ENCODE data around the gene ARHGEF2.
A peak's percentile ranks its signal among the peaks of the same experiment; 100 is the strongest.
"Not testable (repeated sequence)": the region's sequence is repeated elsewhere in the genome, so short reads cannot be mapped to it uniquely, and the experiment has no call there.

Gene ARHGEF2

DNA sequence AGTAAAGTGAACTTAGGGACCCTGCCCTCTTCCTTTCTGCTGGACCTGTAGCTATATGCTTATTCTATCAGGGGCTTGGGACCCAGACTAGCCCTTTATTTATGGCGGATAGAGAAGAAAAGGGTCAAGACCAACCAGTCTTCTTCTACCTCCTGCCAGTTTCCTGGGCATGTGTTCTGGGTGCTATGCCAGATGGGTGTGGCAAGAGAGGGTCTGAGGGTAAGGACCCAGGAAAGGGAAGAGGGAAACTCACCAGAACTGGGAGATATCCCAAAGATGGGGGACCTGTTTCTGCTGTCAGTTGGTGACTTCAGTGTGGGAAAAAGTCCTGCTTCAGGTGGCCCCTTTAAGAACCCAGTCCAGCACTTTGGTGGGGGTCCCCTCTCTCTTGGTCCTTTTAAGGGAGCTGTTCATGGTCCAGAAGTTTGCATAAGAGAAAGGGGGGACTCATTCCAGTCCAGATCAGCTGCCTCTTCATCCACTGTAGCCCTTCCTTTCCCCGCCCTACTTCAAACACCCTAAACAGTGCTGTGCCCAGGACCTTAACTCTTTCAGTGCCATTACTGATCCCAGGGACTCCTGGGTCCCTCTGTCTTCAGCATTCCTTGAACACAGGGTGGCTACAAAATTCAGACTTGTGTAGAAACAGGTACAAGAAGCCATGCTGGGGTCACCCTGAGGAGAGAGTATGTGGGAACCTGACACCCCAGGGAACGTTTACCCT, 24.0 kb upstream of the ARHGEF2 start:
- ATAC-seq (no peak), DNase-seq (ENCODE audit: low spot score in 2 of 2) (no peak)
- H3K27ac Mint-ChIP-seq: peak overlapping the region; percentile 15
- no peak overlapping the region for H3K4me3 Mint-ChIP-seq
- peaks cover 9% of the 10 kb centered on the region for H3K36me3 Mint-ChIP-seq
- H3K9me3 Mint-ChIP-seq: no peaks in the 10 kb centered on the region
- H3K4me1 Mint-ChIP-seq: peaks cover 22% of the 10 kb centered on the region

DNA sequence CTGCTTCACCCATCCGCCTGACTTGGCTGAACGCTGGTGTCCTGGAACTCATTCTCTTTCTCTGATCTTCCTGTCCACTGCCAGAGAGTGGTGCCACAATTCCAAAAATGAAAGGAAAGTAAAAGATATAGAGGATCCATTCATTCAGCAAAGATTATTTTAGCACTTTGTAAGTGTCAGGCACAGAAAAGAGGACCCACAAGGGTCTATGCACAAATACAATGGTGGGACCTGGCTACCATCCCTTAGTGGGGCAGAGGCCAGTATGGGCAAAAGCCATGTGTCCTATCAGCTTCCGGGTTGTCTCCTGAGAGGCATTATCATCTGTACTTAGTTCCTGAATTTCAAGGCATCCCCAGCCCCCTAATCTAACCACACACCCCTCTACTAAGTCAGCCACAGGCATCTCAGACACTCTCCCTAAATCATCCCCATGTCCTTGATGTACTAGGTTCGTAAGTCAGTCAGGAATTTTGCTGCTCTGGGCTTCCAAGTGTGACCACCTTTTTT, 23.4 kb upstream of the ARHGEF2 start:
- DNase-seq (ENCODE audit: low spot score in 2 of 2): no peak
- peaks cover 17% of the 10 kb centered on the region for H3K4me1 Mint-ChIP-seq
- no peak for ATAC-seq
- no peak overlapping the region for H3K27ac Mint-ChIP-seq
- no peaks in the 10 kb centered on the region for H3K9me3 Mint-ChIP-seq
- H3K4me3 Mint-ChIP-seq: no peak overlapping the region
- peaks cover 2% of the 10 kb centered on the region for H3K36me3 Mint-ChIP-seq

DNA sequence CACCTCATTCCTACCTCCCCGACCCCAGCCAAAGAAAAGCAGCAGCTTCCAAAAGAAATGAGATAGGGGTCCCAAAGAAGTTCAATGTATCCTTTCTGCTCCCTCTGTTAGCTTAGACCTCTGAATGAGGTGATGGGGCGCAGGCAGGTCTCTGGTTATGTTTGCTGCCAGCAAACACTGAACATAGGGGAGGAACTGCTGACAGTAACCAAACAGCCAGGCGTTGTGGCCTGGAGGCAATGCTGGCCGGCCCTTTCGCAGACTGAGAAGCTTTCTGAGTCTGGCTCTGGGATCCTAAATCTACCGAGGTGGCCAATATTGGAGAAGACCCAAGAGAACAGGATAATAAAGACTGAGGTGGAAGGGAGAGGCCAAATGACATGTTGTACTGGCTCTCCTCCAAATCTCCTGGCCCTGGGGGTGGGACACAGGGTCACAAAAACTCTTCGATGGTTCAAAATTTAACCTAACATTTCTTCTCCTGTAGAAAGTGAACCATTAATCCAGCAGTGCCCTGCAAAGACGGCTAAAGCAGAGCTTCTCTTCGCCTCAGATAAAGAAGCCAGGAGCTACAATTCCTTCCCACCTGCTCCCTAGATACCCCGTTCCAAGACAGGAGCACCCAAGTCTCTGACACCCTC, 22.8 kb upstream of the ARHGEF2 start:
- Mint-ChIP-seq H3K27ac (no peak overlapping the region), H3K4me1 (peaks cover 14% of the 10 kb centered on the region), H3K9me3 (no peaks in the 10 kb centered on the region), H3K4me3 (no peak overlapping the region), H3K36me3 (no peaks in the 10 kb centered on the region)
- no peak for ATAC-seq
- DNase-seq (ENCODE audit: low spot score in 2 of 2): no peak

DNA sequence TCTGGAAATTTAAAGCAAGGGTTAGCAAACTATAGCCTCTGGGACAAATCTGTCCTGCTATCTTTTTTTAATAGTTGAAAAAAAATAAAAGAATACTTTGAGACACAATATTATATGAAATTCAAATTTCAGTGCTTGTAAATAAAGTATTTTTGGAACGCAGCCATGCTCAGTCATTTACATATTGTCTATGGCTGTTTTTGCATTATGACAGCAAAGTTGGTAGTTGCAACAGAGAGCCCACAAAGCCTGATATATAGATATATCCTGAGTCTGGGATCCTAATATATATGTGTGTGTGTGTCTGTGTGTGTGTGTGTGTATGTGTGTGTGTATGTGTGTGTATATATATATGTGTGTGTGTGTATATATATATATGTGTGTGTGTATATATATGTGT, 21.6 kb upstream of the ARHGEF2 start:
- Mint-ChIP-seq H3K27ac (no peak overlapping the region), H3K36me3 (no peaks in the 10 kb centered on the region), H3K9me3 (no peaks in the 10 kb centered on the region), H3K4me3 (no peak overlapping the region), H3K4me1 (peaks cover 6% of the 10 kb centered on the region)
- DNase-seq (ENCODE audit: low spot score in 2 of 2): no peak
- ATAC-seq: no peak

DNA sequence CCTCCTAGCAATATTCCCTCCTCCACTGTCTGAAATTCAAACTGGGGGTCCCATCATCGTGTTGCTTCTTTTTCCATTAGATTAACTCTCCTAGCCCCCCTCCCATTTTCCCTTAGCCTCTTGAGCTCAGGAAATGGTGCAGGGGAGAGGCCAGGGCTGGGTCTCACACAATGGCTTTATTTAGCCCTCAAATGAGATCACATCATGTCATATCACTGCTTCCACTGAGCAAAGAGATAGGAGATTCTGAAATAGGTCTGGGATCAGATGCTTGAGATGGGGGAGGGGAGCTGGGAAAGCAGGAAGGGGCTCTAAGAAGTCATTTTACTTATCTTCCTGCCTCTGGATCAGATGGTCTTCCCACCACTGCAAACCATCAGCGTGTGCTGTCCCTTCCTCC, 17.8 kb upstream of the ARHGEF2 start:
- peak overlapping the region; percentile 15 for H3K27ac Mint-ChIP-seq
- no peak for ATAC-seq
- H3K9me3 Mint-ChIP-seq: no peaks in the 10 kb centered on the region
- H3K4me1 Mint-ChIP-seq: peaks cover 4% of the 10 kb centered on the region
- H3K4me3 Mint-ChIP-seq: no peak overlapping the region
- no peak for DNase-seq (ENCODE audit: low spot score in 2 of 2)
- H3K36me3 Mint-ChIP-seq: no peaks in the 10 kb centered on the region

DNA sequence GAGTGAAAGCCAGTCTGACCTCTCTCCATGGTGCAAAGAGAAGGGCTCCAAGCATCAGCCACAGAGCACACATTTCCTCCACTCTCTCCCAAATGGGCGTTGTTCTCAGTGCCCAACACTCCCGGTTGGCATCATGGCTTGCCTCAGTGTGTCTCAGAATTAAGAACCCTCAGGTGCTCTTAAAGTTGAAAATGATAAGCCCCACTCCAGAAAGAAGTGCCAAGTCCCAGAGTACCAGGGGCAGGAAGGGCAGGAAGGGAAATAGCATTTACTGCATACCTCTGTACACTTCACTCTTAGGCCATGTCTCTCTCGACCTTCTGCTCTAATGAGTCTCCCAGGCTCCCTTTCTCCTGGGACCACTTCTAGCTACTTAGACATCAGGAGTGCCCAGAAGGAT, 15.2 kb upstream of the ARHGEF2 start:
- ATAC-seq (no peak), DNase-seq (ENCODE audit: low spot score in 2 of 2) (no peak)
- Mint-ChIP-seq H3K27ac (no peak overlapping the region), H3K4me1 (peaks cover 21% of the 10 kb centered on the region), H3K4me3 (no peak overlapping the region), H3K9me3 (no peaks in the 10 kb centered on the region), H3K36me3 (no peaks in the 10 kb centered on the region)

DNA sequence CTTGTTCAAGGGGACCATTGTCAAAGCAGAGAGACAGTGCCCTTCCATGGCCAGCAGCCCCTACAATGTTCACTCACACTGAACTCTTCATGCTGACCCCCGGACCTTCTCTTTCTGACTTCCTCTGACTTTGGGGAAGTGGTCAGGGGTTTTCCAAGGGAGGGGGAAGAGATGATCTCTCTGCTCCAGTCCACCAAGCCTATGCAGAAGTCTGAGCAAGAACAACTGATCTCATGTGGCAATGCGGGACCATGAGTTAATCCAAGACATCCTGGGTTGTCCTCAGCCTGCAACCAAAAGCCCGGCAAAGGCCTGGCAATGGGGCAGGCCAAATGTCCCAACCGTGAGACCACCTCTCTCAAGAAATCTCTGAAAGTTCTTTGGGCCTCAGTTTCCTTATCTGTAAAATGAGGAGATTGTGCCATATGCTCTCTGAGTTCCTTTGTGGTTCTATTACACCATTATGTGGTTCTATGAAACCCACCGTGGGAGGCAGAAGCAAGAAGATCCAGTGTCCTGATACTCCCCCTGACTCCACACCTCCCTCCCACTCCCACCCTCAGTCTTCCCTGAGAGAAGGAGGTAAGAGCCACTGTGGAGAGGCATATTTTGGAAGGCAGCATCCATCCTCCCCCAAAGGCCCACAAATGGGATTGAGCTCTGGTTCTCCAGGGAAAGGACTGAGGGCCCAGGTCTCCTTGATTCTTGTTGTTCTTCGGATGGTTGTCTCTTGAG, 11.8 kb upstream of the ARHGEF2 start:
- ATAC-seq: no peak
- Mint-ChIP-seq H3K4me3 (no peak overlapping the region), H3K9me3 (no peaks in the 10 kb centered on the region), H3K27ac (peak overlapping the region; percentile 29), H3K4me1 (peaks cover 22% of the 10 kb centered on the region), H3K36me3 (no peaks in the 10 kb centered on the region)
- DNase-seq (ENCODE audit: low spot score in 2 of 2): peak in 1 of 2 donors; percentile 56

DNA sequence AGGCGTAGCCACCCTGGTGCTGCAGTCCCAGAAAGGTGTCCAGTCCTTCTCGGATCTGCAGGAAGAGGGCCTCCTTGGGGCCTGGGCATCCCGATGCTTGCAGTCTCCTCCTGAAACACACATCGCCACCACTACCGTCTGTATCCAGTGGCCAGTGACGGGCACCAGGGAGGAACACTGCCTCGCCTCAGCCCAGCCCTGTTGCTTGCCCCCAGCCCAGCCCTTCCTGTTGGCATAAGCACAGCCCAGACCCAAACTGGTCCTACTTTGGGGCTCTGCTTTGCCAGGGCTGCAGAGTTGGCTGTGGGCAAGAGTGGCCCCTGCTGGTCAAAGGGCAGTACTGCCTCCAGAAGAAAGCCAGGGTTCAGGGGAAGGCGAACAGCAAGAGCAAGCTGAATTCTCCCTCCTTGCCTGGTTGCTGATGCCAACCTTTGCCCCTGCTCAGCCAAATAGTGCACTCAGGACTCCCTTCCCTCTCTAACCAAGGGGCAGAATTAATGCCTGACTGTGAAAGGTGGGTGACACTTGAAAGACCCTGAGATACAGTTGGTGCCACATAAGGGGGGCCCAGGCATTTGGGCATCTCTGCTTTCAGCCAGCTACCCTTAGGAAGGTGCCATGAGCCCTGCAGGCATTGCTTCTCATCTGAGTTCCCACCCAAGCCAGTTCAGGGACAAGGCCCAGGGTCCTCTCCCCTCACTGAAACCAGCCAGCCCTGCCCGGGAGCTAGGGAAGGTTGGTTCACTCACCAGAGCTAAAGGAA, 11.1 kb upstream of the ARHGEF2 start:
- Mint-ChIP-seq H3K36me3 (no peaks in the 10 kb centered on the region), H3K27ac (peak overlapping the region; percentile 52), H3K4me3 (no peak overlapping the region), H3K4me1 (peaks cover 22% of the 10 kb centered on the region), H3K9me3 (no peaks in the 10 kb centered on the region)
- peak; percentile 87 for ATAC-seq
- peak; percentile 73 to 92 for DNase-seq (ENCODE audit: low spot score in 2 of 2)

DNA sequence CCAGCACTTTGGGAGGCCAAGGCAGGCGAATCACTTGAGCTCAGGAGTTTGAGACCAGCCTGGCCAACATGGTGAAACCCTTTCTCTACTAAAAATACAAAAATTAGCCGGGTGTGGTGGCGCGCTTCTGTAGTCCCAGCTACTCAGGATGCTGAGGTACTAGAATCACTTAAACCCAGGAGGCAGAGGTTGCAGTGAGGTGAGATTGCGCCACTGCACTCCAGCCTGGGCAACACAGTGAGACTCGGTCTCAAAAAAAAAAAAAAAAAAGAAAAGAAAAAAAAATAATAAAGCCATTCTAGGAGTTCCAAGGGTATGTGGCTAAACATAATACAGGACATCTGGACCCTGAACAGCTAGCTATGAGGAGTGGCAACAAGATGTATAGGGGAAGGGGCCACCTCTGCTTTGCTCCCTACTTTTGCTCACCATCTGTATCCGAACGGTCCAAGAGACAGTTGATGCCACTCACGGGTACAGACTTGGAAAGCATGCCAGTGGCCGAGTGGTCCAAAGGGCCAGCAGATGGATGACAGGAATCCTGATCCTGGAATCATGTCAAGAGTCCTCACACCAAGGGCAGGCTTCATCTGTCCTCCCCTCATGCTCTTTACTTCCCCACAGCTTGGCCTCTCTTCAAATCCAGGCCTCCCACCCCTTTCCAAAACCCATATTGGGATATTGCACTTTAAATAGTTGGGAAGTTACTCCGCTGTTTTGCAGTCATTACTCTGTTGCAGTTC, 6.7 kb upstream of the ARHGEF2 start:
- not testable (repeated sequence) for ATAC-seq; H3K9me3 Mint-ChIP-seq; H3K36me3 Mint-ChIP-seq; H3K4me3 Mint-ChIP-seq; DNase-seq (ENCODE audit: low spot score in 2 of 2)
- Mint-ChIP-seq H3K4me1 (peaks cover 38% of the 10 kb centered on the region), H3K27ac (peak overlapping the region; percentile 41)

DNA sequence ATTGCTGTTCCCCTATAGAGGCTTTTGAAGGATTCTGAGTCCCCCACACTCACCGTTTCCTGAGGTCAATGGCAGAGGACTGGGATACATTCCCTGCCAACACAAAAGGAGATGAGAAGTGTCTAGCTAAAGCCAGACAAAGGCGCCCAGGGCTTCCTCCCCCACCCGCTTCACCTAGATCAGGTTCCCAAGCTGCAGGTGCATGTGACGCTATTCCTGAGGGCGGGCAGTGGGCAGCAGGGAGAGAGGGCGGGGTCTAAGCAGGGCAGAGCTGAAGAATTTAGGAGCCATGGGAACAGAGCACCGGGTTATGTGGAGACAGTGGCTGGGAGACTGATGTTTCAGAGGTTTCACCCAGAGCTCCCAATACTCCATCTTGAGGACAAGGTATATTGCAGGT, 6.0 kb upstream of the ARHGEF2 start:
- no peak overlapping the region for H3K4me3 Mint-ChIP-seq
- H3K9me3 Mint-ChIP-seq: no peaks in the 10 kb centered on the region
- H3K27ac Mint-ChIP-seq: peak overlapping the region; percentile 91
- no peak for ATAC-seq
- peaks cover 38% of the 10 kb centered on the region for H3K4me1 Mint-ChIP-seq
- no peaks in the 10 kb centered on the region for H3K36me3 Mint-ChIP-seq
- DNase-seq (ENCODE audit: low spot score in 2 of 2): no peak

DNA sequence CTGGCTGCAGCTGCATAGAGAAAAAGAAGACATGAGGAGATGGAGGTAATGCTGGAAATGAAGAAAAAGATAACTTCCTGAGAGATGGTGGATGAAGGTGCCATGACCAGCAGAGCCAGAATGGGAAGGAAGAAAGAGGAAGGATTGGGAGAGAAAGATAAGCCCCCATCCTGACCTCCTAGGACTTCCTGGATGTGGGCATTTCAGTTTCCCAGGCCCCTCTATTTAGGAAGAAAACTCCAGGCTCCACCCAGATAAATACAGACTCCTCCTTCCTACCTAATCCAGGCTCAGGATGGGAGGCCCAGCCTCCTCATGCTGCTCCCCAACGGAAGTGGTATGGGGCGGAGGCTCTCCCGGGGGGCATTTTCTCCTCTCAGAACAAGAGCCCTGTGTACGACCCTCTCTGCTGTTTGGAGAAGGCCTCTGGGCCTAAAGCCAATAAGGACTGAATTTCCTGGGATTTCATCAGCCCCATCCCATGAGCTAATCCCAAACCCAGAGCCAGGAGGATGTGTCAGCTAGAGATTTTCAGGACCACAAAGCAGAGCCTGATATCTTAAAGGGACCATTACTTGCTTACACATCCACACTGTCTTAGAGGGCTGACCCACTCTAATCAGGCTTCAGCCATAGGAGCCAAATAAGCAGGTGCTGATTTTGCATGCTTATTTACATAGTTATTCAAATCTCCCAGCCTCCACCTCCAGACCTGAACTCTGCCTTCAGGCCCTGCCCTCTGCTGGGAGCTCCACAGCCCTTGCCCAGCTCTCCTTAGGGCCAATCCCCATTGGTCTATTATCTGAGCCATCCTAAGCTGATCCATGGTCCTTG, 5.1 kb upstream of the ARHGEF2 start:
- ATAC-seq (no peak), DNase-seq (ENCODE audit: low spot score in 2 of 2) (no peak)
- Mint-ChIP-seq H3K27ac (peak overlapping the region; percentile 91), H3K4me1 (peaks cover 32% of the 10 kb centered on the region), H3K9me3 (no peaks in the 10 kb centered on the region), H3K4me3 (no peak overlapping the region), H3K36me3 (no peaks in the 10 kb centered on the region)

DNA sequence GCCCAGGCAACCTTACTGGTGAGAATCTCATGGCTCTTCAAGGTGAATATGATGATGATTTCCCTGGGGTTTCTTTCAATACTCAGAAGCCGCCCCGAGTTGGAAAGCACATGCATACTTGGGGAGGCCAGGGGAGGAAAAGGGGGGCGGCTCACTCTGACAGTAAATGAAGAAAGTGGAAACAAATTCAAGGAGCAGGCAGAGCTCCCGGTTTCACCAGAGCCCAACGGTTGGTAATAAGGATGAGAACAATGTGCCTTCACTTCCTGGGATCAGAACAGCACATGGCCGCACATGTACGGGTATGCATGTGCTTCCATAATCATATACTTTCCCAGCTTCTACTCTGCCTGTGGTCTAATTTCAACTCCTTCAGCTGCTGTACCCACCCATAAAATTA, 3.8 kb upstream of the ARHGEF2 start:
- no peaks in the 10 kb centered on the region for H3K9me3 Mint-ChIP-seq
- ATAC-seq (no peak), DNase-seq (ENCODE audit: low spot score in 2 of 2) (no peak)
- peak overlapping the region; percentile 90 for H3K4me3 Mint-ChIP-seq
- peak overlapping the region; percentile 91 for H3K27ac Mint-ChIP-seq
- peaks cover 36% of the 10 kb centered on the region for H3K4me1 Mint-ChIP-seq
- H3K36me3 Mint-ChIP-seq: peaks cover 9% of the 10 kb centered on the region

DNA sequence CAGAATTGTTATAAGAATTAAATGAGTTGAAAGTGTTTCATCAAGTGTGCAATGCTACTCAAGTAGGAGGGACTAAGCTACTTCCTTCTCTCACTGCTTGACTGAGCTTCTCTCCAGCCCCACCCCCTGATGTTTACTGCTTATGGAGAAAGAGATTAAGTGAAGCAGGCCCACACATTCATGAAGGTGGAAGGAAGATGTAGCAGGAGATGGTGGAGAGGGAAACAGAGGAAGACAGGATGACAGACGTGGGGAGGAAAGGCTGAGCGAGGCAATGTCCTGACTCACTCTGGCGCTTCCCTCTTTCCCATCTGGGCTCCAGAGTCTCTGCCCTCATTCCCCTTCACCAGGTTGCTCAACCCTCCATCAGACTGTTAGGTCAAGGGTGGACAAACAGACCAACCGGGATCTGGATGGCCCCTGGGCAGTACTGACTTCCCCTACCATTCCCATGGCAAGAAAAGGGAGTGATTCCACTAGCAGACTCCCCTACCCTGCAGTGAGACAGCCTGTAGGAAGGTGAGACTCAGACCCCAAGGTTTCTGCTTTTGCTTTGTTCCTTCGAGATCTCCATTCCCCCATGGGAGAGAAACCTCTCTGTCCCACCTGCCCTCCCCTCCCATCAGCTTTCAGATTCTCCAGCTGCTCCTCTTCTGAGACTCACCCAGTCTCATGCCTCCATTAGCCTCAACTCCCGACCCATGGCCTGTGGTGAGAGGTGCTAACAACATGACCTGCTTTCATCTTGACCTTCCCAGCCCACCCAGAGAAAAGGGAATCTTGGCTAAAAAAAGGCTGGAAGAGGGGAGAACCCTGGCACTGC, 3.1 kb upstream of the ARHGEF2 start:
- H3K9me3 Mint-ChIP-seq: no peaks in the 10 kb centered on the region
- peak overlapping the region; percentile 91 for H3K27ac Mint-ChIP-seq
- ATAC-seq: no peak
- peaks cover 15% of the 10 kb centered on the region for H3K36me3 Mint-ChIP-seq
- peak overlapping the region; percentile 90 for H3K4me3 Mint-ChIP-seq
- peaks cover 43% of the 10 kb centered on the region for H3K4me1 Mint-ChIP-seq
- no peak for DNase-seq (ENCODE audit: low spot score in 2 of 2)

Measured in stimulated activated effector memory CD8-positive, alpha-beta T cell treated with anti-CD3 and anti-CD28 coated beads, Interleukin-12 subunit alpha, Interleukin-12 subunit beta, amount 100 ng/mL, for 72 hours (primary cell).